Measurements from ENCODE around the gene USP22.
"Not testable (repeated sequence)": the region's sequence is repeated elsewhere in the genome, so short reads cannot be mapped to it uniquely, and the experiment has no call there.

Gene USP22

DNA sequence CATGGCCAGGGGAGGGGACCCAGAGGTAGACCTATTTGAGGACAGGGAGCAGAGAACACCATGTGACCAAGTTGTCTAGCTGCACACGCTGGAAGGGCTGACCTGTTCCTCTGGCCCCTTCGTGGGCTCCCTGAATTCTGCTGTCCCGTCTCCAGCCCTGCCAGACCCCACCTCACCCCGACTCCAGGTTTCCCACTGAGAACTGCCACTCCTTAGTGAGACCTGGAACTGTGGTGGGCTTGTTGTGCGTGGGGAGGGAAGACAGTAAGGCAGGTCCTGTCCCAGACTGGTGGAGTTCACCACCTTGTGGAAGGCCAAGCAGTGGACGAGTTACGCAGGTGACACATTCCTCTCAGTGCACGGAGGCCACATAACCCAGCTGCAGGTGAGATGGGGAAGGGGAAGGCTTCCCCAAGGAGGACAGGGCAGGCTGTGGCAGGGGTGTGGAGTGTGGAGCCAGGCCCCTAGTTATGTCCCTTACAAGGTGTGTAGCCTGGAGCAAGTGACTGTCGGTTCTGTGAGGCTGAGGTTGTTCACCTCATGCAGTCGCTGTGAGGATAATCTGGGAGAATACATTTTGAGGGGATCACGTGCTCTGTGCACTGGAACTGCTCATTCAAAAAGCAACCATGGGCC is 54.7 kb downstream of the USP22 start:
- no peak for DNase-seq (ENCODE audit: low read depth in 2 of 2)

DNA sequence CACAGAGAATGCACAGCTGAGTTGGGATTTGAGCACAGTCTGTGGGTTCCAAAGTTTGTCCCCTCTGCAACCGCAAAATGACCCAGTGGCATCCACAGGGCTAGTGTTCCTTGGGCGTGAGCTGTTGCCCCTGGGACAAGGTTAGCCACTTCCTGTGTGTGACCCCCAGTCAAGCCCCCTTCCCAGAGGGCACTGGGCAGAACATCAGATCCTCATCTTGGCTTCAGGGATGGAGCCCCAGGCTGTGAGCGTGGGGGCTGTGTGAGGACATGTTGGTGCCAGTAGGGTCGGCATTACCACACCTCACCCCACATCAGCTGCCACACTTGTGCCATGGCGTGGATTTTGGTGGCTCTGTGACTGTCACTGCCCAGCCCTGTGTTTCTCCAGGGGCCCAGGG is 55.3 kb downstream of the USP22 start:
- no peak for DNase-seq (ENCODE audit: low read depth in 2 of 2)

DNA sequence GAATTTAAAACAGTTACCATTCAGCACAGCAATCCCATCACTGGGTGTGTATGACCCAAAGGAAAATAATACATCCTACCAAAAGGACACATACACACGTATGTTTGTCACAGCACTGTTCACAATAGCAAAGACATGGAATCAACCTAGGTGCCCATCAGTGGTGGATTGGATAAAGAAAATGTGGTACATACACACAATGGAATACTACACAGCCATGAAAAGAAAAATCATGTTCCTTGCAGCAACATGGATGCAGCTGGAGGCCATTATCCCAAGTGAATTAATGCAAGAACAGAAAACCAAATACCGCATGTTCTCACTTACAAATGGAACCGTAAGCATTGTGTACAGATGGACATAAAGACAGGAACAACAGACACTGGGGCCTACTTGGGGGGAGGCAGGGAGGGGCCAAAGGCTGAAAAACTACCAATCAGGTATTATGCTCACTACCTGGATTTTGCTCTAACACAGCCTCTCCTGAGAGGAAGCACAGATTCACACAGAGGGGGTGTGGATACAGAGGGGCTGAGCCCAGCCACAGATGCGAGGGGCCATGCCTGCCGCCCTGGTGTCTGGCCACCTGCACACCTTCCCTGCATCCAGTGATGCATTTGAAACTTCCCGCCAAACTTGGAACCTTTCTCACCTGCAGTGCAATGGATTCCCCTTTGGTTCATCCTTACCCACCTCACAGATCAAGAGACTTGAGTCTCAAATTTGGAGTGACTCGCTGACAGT is 55.9 kb downstream of the USP22 start:
- no peak for DNase-seq (ENCODE audit: low read depth in 2 of 2)

DNA sequence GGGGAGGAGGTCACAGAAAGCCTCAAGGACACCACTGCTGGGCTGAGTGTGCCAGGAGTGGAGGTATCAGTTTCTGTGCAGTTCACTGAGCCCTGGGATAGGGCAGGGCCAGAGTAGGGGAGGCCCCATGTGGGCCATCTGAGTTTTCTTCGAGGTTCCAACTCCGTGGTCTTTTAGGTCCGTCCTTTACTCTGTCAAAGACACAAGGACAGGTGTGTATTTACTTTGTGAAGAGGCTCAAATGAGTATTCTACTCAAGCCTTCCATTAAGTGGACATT is 59.5 kb downstream of the USP22 start:
- DNase-seq (ENCODE audit: low read depth in 2 of 2) = no peak

DNA sequence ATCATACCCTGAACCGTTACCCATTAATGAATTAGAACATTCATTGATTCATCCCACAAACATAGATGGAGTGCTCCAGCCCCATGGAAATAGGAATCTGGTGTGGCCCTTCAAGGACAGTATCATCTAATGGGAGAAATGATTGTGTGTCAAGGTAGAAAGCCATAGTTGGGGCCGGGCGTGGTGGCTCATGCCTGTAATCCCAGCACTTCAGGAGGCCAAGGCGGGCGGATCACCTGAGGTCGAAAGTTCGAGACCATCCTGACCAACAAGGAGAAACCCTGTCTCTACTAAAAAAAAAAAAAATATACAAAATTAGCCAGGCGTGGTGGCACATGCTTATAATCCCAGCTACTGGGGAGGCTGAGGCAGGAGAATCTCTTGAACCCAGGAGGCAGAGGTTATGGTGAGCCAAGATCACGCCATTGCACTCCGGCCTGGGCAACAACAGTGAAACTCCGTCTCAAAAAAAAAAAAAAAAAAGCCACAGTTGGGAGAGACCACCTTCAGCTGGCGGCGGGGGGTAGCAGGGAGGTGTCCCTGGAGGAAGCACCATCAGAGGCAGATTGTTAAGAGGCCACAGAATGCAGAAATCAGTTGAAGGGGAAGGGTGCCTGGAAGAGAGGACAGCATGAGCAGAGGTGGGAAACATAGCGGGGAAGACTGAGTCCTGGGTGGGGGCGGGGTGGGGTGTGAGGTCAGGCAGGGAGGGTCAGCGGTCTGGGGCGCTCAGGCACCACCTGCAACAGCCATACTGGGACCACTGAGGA is 60.0 kb downstream of the USP22 start:
- DNase-seq (ENCODE audit: low read depth in 2 of 2) = no peak

DNA sequence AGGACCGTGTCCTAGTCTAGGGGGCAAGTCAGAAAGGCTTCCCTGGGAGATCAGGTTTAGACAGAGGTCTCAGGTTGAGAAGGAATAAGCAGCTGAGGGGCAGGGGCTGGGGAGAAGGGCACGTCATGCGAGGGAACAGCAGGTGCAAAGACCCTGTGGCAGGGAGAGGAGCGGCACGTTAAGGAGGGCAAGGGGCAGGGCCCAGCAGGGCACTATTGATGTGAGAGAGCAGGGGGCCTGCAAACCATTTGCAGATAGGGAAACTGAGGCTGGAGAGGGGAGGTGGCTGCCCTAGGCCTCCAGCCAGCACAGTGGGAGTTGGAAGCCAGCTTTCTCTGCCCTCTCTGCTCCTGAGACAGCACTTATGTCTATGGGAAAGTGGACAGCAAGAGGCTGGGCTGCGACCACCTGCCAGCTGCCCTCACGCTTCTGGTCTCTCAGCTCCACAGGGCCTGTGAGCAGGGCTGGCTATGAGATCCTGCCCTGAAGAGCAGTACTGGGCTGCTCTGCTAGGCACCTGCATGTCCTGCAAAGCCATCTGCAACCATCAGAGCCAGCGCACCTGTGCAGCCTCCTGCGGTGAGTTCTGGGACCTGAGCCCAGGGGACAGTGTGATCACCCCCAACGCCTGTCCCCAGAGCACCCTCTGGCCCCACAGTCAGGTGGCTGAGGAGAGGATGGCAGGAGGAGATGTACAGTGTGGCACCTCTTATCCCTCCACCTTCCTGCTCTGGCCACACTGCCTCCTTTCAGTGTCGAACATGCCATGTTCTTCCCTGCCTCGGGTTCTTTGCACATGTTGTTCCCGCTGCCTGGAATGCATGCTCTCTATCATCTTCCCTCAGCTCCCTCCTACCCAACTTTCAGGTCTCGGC is 61.5 kb downstream of the USP22 start:
- no peak for DNase-seq (ENCODE audit: low read depth in 2 of 2)

DNA sequence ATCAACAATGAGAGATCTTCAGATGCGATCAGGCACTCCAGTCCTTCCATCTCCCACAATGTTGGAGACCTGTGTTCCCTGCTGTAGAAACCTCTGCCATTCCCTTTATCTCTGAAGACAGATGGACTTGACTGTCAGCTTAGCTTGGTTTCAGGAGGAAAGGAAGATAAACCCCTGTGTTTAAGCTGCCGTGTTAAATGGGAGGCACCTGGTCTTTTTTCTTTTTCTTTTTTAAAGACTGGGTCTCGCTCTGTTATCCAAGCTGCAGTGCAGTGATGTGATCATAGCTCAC is 63.1 kb downstream of the USP22 start:
- no peak for DNase-seq (ENCODE audit: low read depth in 2 of 2)

DNA sequence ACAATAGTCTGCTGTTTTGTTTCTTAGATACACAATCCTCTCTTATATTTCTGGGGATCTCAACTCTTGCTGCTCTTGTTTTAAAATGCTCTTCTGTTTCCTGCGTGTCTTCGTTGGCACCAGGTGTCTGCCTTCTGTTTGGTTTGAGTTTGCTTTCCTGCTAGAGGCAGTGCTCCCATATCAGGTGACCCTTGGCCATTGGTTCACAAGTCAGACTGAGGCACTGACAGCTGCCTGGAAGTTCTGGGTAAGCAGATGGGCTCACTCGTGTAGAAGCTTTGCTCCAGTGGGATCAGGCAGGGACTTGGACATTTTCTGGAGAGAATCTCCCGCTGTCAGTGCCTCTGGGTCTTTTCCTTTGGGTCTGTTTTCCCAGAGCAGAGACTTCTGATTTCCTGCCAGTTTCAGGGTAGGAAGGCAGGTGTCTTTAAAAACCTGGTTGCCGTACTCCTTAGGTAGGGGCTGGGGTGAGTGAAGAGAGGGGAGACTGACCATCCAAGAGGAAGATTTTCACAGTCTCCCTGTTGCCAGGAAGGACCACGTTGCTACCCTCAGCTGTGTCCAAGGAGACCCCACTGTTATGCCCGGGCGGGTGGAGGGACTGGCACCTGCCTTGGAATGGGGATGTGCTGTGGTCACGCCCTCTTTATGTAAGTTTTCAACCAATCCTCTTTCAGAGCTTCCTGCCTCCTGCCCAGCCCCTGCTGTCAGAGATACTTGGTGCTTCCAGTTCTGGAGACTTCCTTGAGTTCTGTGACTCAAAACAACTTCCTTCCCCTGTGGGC is 63.6 kb downstream of the USP22 start:
- DNase-seq (ENCODE audit: low read depth in 2 of 2) = not testable (repeated sequence)

DNA sequence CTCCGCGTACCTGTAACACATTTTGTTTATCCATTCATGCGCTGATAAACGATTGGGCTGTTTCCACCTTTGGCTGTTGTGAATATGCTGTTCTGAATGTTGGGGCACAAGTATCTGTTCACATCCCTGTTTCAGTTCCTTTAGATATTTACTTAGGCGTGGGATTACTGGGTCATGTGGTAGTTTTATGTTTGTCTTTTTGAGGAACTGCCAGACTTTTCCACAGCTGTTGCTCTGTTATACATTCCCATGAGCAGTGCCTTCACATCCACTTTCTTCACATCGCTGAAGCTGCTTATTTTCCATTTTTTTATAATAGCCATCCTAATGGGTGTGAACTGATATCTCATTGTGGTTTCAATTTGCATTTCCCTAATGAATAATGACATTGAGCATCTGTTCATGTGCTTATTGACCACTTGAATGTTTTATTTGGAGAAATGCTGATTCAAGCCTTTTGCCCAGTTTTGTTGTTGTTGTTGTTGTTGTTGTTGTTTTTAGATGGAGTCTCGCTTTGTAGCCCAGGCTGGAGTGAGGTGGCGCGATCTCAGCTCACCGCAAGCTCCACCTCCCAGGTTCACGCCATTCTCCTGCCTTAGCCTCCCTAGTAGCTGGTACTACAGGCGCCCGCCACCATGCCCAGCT is 65.1 kb downstream of the USP22 start:
- not testable (repeated sequence) for DNase-seq (ENCODE audit: low read depth in 2 of 2)

DNA sequence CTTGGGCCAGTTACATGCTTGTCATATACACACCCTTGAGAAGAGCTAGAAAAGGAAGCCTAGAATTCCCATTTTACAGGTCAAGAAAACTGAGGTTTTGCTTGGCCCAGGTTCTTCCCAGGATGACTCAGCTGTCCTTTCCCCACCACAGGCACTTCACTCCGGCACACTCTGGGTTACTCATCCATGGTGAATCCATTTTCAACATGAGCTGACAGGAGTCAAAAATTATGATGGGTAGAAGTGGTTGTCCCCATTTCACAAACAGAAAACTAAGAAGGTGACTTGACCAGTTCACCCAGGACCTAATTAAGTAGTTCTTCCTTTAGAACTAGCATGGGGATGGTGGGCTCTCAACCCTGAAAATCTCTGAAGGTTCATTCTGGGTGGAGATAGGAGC is 67.2 kb downstream of the USP22 start:
- no peak for DNase-seq (ENCODE audit: low read depth in 2 of 2)

DNA sequence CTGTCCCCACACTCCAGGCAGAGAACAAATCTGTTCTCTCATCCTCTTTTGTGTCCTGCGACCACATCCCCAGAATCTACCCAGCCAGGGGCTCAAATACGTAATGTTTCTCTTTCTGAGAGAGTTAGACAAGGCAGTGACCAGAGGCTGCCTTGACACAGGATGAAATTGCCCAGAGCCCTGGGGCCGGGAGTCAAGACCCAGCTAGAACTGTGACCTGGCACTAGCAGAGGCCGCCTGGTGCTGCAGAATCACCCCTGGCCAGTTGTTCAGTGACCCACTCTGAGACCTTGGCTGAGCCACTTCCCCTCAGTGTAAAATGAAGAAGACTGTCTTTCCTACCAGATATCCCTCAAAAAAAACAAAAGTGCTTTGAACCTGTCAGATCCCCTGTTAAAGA is 72.5 kb downstream of the USP22 start:
- DNase-seq (ENCODE audit: low read depth in 2 of 2) = no peak

DNA sequence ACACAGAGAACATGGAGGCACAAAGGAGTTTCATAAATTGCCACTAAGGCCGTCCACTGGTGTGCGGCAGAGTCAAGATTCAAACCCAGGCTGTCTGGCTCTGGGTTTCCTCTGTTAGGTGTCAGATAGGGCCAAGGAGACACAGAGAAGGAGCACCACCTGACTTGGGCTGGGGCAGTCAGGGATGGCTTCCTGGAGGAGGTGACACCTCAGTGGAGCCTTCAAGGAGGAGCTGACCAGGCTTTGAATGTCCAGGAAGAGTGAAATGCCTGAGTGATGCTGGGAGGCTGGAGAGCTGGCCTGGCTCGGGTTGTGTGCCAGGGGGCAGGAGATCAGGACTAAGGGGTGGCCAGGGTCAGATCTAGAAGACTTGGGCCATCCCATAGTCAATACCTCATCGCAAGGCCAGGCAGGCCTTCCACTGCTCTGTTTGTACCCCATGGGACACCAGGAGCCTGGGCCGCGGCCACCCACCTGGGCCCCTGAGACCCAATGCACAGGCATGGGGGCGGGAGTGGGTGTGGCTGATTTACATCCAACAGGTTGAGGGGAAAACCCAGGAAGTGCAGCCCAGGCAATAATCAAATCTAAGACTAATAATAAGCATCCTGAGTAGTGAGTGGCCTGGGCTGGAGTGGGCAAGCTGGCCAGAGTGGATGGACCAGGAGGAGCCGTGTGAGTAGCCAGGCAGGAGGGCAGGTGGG is 73.7 kb downstream of the USP22 start:
- no peak for DNase-seq (ENCODE audit: low read depth in 2 of 2)

DNA sequence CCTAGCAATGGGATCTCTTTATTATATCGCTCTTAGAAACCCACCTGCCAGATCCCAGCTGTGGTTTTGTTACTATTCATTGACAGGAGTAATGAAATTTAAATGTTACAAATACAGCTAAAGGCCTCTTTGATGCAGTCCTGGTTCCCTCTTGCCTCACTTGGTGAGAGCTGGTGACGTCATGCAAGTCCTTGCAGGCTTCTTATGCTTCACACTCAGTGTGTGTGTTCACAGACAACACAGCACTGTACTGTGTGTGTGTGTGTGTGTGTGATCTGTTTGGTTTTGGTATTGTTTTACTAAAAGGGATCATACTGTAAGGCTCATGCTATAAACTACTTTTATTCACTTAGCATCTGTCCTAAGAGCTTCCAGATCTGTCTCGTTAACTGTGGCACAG is 75.0 kb downstream of the USP22 start:
- DNase-seq (ENCODE audit: low read depth in 2 of 2) = no peak

DNA sequence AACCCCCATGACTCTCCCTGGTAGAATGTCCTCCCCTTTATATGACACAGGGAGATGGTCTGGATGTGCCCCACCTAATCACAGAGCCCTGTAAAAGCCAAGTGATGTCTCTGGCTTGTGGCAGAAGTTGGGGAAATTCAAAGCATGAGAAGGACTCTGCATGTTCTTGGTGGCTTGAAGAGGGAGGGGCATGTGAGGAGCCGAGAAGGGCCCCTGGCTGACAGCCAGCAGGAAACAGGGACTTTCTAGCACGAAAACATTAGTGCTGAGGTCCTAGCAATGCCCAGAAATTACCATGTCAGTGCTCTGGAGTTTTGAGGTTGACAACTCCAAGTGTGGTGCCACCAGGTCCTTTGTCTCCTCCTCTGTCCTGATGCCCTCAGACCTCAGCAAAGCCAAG is 75.9 kb downstream of the USP22 start:
- no peak for DNase-seq (ENCODE audit: low read depth in 2 of 2)

DNA sequence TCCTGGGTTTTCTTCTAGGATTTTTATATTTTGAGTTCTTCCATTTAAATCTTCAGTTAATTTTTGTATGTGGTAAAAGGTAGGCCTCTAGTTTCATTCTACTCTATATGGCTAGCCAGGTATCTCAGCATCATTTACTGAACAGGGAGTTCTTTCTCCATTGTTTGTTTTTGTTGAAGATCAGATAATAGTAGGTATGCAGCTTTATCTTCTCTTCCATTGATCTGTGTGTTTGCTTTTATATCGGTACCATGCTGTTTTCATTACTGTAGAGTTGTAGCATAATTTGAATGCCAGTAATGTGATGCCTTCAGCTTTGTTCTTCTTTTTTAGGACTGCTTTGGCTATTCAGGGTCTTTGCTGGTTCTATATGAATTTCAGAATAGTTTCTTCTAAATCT is 77.3 kb downstream of the USP22 start:
- no peak for DNase-seq (ENCODE audit: low read depth in 2 of 2)

DNA sequence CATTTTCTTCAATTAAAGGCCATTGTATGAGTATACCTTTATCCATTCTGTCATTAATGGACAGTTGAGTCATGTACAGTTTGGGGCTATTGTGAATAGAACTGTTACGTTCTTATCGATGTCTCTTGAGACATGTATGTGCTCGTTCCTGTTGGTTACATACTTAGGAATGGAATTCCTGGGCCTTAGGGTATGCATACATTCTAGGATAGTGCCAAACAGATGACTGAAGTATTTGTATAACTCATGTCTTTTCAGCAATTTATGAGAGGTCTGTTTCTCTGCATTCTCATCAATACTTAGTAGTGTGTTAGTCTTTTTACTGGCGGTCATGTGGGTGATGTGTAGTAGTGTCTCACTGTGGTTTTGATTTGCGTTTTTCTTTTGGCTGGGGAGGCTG is 81.2 kb downstream of the USP22 start:
- no peak for DNase-seq (ENCODE audit: low read depth in 2 of 2)

DNA sequence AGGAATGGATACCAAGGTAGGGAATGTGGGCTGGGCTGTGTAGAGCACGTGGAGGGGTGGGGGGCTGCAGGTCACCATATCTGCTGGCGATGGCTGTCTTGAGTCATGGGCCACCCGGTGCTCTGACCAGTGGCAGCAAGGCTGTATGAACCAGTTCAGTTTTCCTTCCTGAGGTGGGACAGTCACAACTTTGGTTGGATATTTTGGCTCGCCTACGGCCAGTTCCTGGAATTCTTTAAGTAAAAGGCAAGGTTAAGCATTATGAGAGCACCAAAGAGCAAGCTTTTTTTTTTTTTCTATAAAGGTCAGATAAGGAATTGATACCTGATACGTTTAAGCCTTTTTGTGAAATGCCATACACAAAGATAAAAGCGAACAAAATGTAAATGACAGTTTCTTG is 81.9 kb downstream of the USP22 start:
- no peak for DNase-seq (ENCODE audit: low read depth in 2 of 2)

DNA sequence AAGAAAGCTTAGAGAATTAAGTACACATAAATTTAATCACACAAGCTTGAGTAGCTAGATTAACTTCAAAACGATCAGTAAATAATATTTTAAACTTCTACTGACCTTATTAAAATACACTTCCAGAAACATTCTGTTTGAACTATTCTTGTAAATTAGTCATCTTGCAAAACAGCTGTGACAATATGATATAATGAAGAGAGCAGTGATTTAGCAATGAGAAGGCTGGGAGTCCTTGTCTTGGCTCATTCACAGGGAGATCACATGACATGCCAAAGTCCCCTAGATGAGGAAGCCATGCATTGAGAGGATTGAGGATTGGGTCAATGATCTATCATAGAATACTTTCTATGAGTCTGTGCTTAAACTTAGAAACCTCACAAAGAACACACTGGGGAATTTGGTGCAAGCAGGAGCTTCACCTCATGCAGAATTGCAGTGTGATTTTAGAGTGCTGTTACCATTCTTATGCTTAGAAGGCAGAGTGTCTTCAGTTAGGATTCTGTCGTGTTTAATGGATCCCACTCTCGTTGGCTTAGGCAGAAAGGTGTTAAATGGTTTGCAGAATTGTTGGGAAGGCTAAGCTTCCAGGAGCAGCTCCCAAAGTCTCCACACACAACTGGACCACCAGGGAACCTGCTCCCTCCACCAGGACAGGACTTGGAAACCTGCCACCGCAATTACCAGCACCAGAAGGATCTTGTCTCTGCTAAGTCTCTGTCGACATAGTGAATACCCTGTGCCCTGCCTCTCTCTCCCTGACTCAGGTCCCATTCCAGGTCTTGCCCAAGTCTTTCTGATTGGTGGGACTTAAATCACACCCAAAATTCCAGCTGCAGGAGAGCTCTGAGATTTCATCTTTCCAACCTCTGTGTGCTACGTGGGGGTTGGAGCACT is 87.1 kb downstream of the USP22 start:
- DNase-seq (ENCODE audit: low read depth in 2 of 2) = no peak

DNA sequence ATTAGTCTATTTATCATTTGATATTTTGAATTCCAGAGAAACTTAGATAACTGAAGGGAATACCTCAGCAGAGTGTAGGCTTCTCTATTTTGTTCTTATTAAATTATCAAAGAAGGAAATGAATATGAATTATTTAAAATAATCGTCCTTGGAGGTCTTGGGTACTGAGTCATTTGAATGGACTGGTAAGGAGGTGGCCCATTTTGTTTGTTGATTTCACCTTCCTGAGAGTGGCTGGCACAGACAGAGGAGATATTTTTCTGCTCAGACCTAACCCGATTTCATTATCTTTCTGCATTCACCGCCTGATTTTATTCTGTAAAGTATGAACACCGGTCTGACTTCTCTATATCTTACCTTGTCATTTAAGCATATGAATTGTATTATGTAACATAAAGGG is 88.0 kb downstream of the USP22 start:
- no peak for DNase-seq (ENCODE audit: low read depth in 2 of 2)

DNA sequence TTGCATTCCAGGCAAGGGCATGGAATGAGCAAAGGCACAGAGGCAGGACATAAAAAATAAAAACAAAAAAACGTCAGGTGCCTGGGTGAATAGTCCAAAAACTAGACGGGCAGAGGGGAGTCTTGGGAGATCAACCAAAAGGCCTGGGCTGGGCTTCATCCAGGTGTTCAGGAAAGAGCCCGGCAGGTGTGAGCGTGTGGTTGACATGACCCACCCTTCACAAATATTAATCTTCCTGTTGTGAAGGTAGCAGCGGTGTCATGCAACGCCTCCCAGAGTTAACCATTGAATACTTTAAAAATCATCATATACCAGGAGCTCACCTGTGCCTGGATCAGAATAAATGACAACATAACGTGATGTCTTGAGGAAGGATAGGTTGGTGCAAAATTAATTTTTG is 90.6 kb downstream of the USP22 start:
- no peak for DNase-seq (ENCODE audit: low read depth in 2 of 2)

Data from stimulated activated CD8-positive, alpha-beta memory T cell treated with anti-CD3 and anti-CD28 coated beads, Interleukin-7, amount 100 ng/mL, for 1 hour (primary cell).